Type B pancreatic cell (in vitro differentiated cells): ENCODE results near the gene RAB25. TPM values are rescaled to one million over a fixed set of nuclear protein-coding genes. Genes with fewer than 3 reads are reported as not detected.

Experiments
- DNase-seq: peaks from one replicate; pipeline ENCODE4 v3.0.0; 2021; ENCODE audit warnings: mixed read lengths; ENCODE audit not compliant: unreplicated experiment; ENCODE audit errors: extremely low spot score
- H3K27ac Mint-ChIP-seq: 2 replicates; pipeline ENCODE4 v1.8.0; 2021; ENCODE audit warnings: mild to moderate bottlenecking, mixed read lengths
- H3K27me3 Mint-ChIP-seq: 2 replicates; pipeline ENCODE4 v1.8.0; 2021; ENCODE audit warnings: mixed read lengths
- H3K36me3 Mint-ChIP-seq: 2 replicates; pipeline ENCODE4 v1.8.0; 2021; ENCODE audit warnings: mixed read lengths
- H3K4me1 Mint-ChIP-seq: one replicate; pipeline ENCODE4 v1.8.0; 2021; ENCODE audit warnings: mixed read lengths; ENCODE audit not compliant: unreplicated experiment
- H3K4me3 Mint-ChIP-seq: 2 replicates; pipeline ENCODE4 v1.8.0; 2021; ENCODE audit warnings: mild to moderate bottlenecking, mixed read lengths
- H3K9me3 Mint-ChIP-seq: 2 replicates; pipeline ENCODE4 v1.8.0; 2021; ENCODE audit warnings: mixed read lengths
- CTCF ChIP-seq: fragments of 200-600 bp; sonication (generic); conservative IDR thresholded peaks from 2 replicates; pipeline ENCODE4 v1.5.0; 2021; ENCODE audit warnings: antibody characterized with exemption, mild to moderate bottlenecking
- long read RNA-seq: library from polyadenylated mRNA; unstranded; transcript quantifications from one replicate; pipeline ENCODE4 v2.0.0, GENCODE V29; 2020
- total RNA-seq: library from RNA; stranded (reverse); gene quantifications from 2 replicates; pipeline ENCODE4 v1.2.1, GENCODE V29; 2021; ENCODE audit warnings: low replicate concordance

RAB25 gene
- 97.9 and 294 TPM in 2 replicates for total RNA-seq
- long read RNA-seq, transcript RAB25-201 (5 exons, 1,110 nt): major isoform, 268 of 291 reads
- long read RNA-seq, transcript RAB25-203 (4 exons, 681 nt): minor isoform, 11 of 291 reads
- long read RNA-seq, partial matches to known transcripts: 7 of 291 reads
- long read RNA-seq, other reads (novel, unspliced or antisense): 5 of 291 reads

- Mint-ChIP-seq H3K4me1 (peaks cover 24% of the 10 kb centered on the region), H3K36me3 (peaks cover 3% of the 10 kb centered on the region), H3K9me3 (no peaks in the 10 kb centered on the region), H3K27ac (peak within 1 kb of the TSS; percentile 99), H3K27me3 (no peaks in the 10 kb centered on the region), H3K4me3 (peak within 1 kb of the TSS; percentile 95)
- no peak for DNase-seq
- TF ChIP-seq CTCF: no peak
Measured at GRCh38 chr1:156060937-156061636, at the start of gene RAB25. RAB25 (plus strand) TSS chr1:156061160; CDS start chr1:156061401, 241 bp downstream.

- H3K4me3 Mint-ChIP-seq: no peak overlapping the region
- no peaks in the 10 kb centered on the region for H3K9me3 Mint-ChIP-seq
- DNase-seq: no peak
- H3K27ac Mint-ChIP-seq: no peak overlapping the region
- H3K4me1 Mint-ChIP-seq: peaks cover 6% of the 10 kb centered on the region
- H3K27me3 Mint-ChIP-seq: no peaks in the 10 kb centered on the region
- peaks cover 50% of the 10 kb centered on the region for H3K36me3 Mint-ChIP-seq
- no peak for TF ChIP-seq CTCF
Measured at GRCh38 chr1:156012051-156012817, 48.7 kb upstream of the RAB25 start.

- no peaks in the 10 kb centered on the region for H3K9me3 Mint-ChIP-seq
- TF ChIP-seq CTCF: no peak
- no peak for DNase-seq
- peaks cover 5% of the 10 kb centered on the region for H3K4me1 Mint-ChIP-seq
- no peak overlapping the region for H3K4me3 Mint-ChIP-seq
- H3K27me3 Mint-ChIP-seq: no peaks in the 10 kb centered on the region
- H3K36me3 Mint-ChIP-seq: peaks cover 48% of the 10 kb centered on the region
- H3K27ac Mint-ChIP-seq: no peak overlapping the region
Measured at GRCh38 chr1:156014829-156015228, 46.1 kb upstream of the RAB25 start.

- Mint-ChIP-seq H3K27ac (peak overlapping the region; percentile 89), H3K36me3 (peaks cover 23% of the 10 kb centered on the region), H3K4me1 (peaks cover 16% of the 10 kb centered on the region), H3K27me3 (no peaks in the 10 kb centered on the region), H3K9me3 (no peaks in the 10 kb centered on the region), H3K4me3 (peak overlapping the region; percentile 99)
- no peak for TF ChIP-seq CTCF
- DNase-seq: no peak
Measured at GRCh38 chr1:156019946-156020292, 41.0 kb upstream of the RAB25 start.

- H3K27ac Mint-ChIP-seq: peak within 1 kb of the TSS; percentile 89
- no peaks in the 10 kb centered on the region for H3K27me3 Mint-ChIP-seq
- peaks cover 16% of the 10 kb centered on the region for H3K4me1 Mint-ChIP-seq
- no peaks in the 10 kb centered on the region for H3K9me3 Mint-ChIP-seq
- DNase-seq: peak; percentile 83
- H3K4me3 Mint-ChIP-seq: peak within 1 kb of the TSS; percentile 99
- TF ChIP-seq CTCF: no peak
- H3K36me3 Mint-ChIP-seq: peaks cover 23% of the 10 kb centered on the region
Measured at GRCh38 chr1:156020293-156021092, 40.5 kb upstream of the RAB25 start, which contains the start of gene SSR2. SSR2 (minus strand) TSS chr1:156020951; CDS start chr1:156020167, 784 bp downstream.
